ENCODE results near the gene HAGH.
A peak's percentile ranks its signal among the peaks of the same experiment; 100 is the strongest.

Gene HAGH

DNA sequence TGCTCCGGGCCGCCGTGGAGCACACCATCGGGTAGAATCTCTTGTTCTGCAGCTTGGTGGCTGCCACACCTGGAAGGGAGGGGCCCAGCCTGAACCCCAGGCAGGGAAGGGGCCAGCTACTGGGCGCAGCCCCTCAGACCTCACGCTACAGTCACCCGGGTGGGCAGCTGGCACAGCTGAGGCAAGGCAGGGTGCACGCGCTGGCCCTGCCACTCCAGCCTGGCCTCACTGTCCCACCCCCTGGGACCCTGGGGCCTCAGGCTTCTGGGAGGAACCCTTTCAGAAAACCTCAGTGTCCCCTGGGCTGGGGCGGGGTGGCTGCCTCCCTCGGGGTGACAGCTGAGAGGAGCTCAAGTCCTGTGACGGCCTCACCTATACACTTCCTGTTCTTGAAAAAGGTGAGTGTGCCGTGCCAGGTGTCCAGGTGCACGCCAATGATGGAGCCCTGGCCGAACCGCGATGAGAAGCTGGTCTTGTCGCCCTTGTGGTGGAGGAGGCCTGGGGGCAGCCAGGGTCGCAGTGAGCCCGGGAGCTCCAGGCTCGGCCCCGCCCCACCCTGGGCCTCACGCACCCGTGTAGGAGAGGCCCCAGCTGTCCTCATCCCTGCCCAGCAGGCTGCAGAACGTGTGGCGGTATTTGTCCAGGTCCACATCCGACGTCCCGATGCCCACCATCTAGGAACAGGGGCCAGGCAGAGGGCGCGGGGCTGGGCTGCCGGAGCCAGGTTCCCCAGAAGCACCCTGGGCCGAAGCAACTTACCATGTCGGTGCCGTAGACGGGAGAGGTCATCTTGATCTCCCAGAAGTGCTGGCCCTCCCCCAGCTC lies 49.0 kb downstream of the HAGH start:
- no peak for DNase-seq (ENCODE audit: low read depth)
- TF ChIP-seq, protein P1, sequence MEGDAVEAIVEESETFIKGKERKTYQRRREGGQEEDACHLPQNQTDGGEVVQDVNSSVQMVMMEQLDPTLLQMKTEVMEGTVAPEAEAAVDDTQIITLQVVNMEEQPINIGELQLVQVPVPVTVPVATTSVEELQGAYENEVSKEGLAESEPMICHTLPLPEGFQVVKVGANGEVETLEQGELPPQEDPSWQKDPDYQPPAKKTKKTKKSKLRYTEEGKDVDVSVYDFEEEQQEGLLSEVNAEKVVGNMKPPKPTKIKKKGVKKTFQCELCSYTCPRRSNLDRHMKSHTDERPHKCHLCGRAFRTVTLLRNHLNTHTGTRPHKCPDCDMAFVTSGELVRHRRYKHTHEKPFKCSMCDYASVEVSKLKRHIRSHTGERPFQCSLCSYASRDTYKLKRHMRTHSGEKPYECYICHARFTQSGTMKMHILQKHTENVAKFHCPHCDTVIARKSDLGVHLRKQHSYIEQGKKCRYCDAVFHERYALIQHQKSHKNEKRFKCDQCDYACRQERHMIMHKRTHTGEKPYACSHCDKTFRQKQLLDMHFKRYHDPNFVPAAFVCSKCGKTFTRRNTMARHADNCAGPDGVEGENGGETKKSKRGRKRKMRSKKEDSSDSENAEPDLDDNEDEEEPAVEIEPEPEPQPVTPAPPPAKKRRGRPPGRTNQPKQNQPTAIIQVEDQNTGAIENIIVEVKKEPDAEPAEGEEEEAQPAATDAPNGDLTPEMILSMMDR (conservative IDR thresholded peaks at IDR 0.05; ENCODE audit: low read depth, low read length), result no peak
- H3K4me3 ChIP-seq (ENCODE audit: low read depth, low read length), result no peak overlapping the region

DNA sequence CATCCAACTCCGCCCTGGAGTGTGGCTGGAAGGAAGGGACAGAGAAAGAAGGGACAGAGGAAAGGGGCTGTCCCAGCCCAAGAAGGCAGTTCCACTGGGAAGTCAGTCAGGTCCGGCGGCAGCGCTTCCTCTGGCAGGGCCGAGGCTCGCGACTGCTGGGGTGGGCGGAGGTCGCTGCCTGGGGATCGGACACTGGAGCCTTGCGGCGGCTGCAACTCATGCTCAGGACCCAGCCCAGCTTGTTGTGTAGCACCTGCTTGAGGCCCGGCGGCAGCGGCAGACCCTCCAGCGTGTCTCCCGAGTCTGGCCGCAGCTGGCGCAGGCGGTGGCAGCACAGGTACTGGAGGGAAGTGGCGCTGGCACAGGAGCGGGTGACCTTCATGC lies 49.6 kb downstream of the HAGH start:
- TF ChIP-seq, protein P1 (conservative IDR thresholded peaks at IDR 0.05; ENCODE audit: low read depth, low read length), result no peak
- no peak overlapping the region for H3K4me3 ChIP-seq (ENCODE audit: low read depth, low read length)
- no peak for DNase-seq (ENCODE audit: low read depth)

DNA sequence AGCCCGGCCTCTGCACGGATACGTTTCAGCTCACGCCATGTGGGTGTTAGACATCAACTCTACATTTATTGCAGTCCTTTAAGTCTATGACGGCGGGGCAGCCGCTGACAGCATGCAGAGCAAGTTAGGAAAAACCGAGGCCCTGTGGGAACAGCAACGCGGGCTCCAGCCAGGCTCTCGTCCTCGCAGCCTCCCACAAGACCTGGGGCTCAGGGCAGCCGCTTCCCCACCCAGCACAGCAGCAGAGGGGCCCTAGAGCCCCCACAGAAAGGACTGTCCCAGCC lies 50.0 kb downstream of the HAGH start:
- no peak for DNase-seq (ENCODE audit: low read depth)
- H3K4me3 ChIP-seq (ENCODE audit: low read depth, low read length), result no peak overlapping the region
- TF ChIP-seq, protein P1 (conservative IDR thresholded peaks at IDR 0.05; ENCODE audit: low read depth, low read length), result no peak

DNA sequence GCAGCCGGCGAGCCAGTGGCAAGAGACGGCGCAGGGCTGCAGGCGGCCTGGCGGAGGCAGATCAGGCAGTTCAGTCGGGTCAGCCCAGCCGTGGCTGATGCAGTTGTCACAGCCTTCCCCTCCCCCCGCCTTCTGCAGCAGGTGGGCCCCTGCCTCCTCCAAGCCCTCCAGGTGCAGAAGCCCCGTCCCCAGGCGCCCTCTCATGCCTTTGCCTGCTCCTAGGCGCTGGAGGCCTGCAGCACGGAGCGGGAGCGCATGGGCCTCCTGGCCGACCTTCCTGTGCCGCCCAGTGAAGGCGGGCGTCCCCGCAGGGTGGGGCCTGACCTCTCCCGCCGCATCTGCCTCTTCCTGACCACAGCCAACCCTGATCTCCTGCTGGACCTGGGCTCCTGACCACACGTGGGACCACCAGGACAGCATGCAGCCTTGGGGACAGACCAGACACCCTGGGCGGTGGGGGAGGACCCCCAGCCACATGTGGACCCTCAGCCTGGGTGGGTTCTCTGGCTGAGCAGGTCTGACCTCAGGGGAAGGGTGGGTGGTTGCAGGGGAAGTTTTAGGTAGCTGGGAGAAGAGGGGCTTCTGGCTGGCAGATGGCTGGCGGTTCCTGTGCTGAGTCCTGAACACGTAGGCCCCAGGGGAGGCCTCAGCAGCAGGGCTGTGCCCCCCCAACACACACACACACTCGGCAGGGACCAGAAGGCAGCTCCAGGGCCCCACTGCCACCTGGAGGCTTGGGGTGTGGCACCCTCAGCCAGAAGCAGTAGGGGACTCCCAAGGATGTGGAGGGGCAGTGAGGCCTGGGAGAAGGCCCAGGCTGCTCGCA lies 50.6 kb downstream of the HAGH start:
- no peak for DNase-seq (ENCODE audit: low read depth)
- TF ChIP-seq, protein P1 (conservative IDR thresholded peaks at IDR 0.05; ENCODE audit: low read depth, low read length), result no peak
- no peak overlapping the region for H3K4me3 ChIP-seq (ENCODE audit: low read depth, low read length)

DNA sequence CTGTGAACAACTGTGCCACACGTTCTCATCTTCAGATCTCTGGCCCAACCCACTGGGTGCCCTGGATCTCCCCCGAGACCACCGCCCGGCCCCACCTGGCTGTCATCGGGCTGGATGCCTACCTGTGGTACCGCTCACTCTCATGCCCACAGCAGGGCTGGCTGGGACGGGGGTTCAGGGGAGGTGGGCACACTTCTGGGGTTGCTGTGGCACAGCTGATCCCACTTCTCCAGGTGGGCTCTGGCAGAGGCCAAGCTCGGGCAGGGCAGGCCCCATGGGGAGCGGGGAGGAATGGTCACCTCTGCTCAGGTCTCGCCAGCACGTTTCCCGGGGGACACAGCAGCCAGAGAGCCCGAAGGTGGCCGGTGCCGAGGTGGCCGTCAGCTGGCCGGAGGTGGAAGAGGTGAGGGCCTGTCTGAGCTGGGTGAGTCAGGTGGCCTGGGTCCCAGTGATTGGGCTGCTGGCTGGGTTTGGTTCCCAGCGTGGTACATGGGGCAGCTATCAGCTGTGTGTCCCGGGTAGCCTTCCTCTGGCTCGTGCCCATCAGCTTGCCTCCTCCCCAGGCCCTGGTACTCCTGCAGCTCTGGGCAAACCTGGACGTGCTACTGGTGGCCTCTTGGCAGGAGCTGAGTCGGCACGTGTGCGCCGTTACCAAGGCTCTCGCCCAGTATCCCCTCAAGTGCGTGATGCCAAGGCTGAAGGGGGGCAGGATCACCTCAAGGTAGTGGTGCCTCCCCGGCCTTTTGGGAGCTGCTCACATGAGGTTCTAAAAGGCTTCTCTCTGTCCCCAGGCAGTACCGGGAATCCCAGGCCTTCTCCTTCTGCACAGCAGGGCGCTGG lies 51.4 kb downstream of the HAGH start:
- TF ChIP-seq, protein P1 (conservative IDR thresholded peaks at IDR 0.05; ENCODE audit: low read depth, low read length), result no peak
- DNase-seq (ENCODE audit: low read depth), result no peak
- H3K4me3 ChIP-seq (ENCODE audit: low read depth, low read length), result no peak overlapping the region

DNA sequence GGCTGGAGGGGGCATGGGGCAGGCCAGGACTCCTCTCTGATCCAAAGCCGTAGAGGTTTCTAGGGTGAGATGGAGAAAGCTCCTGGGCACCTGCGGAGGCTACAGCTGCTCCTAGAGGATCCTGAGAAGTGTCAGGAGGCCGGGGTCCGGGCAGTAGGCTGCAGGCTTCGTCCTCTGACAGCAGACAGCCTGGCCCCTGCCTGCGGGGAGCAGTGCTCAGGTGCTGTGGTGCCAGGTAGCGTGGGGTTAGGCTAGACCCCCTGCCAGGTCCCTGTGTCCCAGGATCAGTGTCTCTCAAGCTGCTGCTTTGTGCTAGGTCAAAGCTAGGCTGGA lies 52.2 kb downstream of the HAGH start:
- TF ChIP-seq, protein P1 (conservative IDR thresholded peaks at IDR 0.05; ENCODE audit: low read depth, low read length), result no peak
- H3K4me3 ChIP-seq (ENCODE audit: low read depth, low read length), result peak overlapping the region; percentile 83
- no peak for DNase-seq (ENCODE audit: low read depth)

Measured in choroid plexus epithelial cell (primary cell).